GM19468 (cell line): ENCODE data around the gene ACTR10.

Experiments
- ATAC-seq: cut with Tn5 transposase; IDR thresholded peaks from one replicate; pipeline ENCODE4 v1.9.1; 2021; ENCODE audit warnings: mild to moderate bottlenecking, moderate library complexity, moderate number of reproducible peaks; ENCODE audit not compliant: unreplicated experiment; ENCODE audit errors: extremely low read depth

ACTR10 gene

GRCh38 chr14:58199726-58200479 is at the start of gene ACTR10:
ACTR10 (plus strand) TSS chr14:58200149; CDS start chr14:58200218, 69 bp downstream.
- ATAC-seq = peak; percentile 91

- ATAC-seq = no peak
Measured at GRCh38 chr14:58150243-58150805, 49.6 kb upstream of the ACTR10 start.

- ATAC-seq = no peak
Measured at GRCh38 chr14:58151133-58152013, 48.6 kb upstream of the ACTR10 start.

- peak; percentile 93 for ATAC-seq
Measured at GRCh38 chr14:58152014-58152857, 47.7 kb upstream of the ACTR10 start, which contains the start of gene ARMH4. ARMH4 (minus strand) TSS chr14:58152213; CDS start chr14:58139358, 12,855 bp downstream.

GRCh38 chr14:58160561-58160960 is 39.4 kb upstream of the ACTR10 start:
- no peak for ATAC-seq

GRCh38 chr14:58166005-58166983 is 33.7 kb upstream of the ACTR10 start:
- ATAC-seq = no peak

GRCh38 chr14:58167057-58167456 is 32.9 kb upstream of the ACTR10 start:
- no peak for ATAC-seq

- no peak for ATAC-seq
Measured at GRCh38 chr14:58167891-58168290, 32.1 kb upstream of the ACTR10 start.

- ATAC-seq = no peak
Measured at GRCh38 chr14:58171090-58171489, 28.9 kb upstream of the ACTR10 start.

- ATAC-seq = no peak
Measured at GRCh38 chr14:58177125-58177524, 22.8 kb upstream of the ACTR10 start.

- no peak for ATAC-seq
Measured at GRCh38 chr14:58189176-58189575, 10.8 kb upstream of the ACTR10 start.

GRCh38 chr14:58191763-58192601 is 8.0 kb upstream of the ACTR10 start:
- ATAC-seq = no peak

GRCh38 chr14:58193542-58193941 is 6.4 kb upstream of the ACTR10 start:
- no peak for ATAC-seq

- ATAC-seq = no peak
Measured at GRCh38 chr14:58196198-58196597, 3.8 kb upstream of the ACTR10 start.

GRCh38 chr14:58198086-58198485 is 1.9 kb upstream of the ACTR10 start:
- no peak for ATAC-seq

- ATAC-seq = no peak
Measured at GRCh38 chr14:58200480-58200841, 512 bp downstream of the ACTR10 start.

- no peak for ATAC-seq
Measured at GRCh38 chr14:58200846-58201245, 897 bp downstream of the ACTR10 start.

GRCh38 chr14:58213176-58213575 is 13.2 kb downstream of the ACTR10 start:
- ATAC-seq = no peak
